Sigmoid colon (tissue), 7 donors: ENCODE results near the gene TSKU. TPM values are rescaled to one million over a fixed set of nuclear protein-coding genes. Genes with fewer than 3 reads are reported as not detected.
"Not testable (repeated sequence)": the region's sequence is repeated elsewhere in the genome, so short reads cannot be mapped to it uniquely, and the experiment has no call there.

ENCODE experiments used
- DNase-seq: peaks from one replicate; pipeline ENCODE4 v3.0.0-alpha.2; 2019
- H3K27ac ChIP-seq, 4 donors: fragments of 200-600 bp; sonication (generic); one replicate each; pipeline ENCODE4 v1.5.1; 2016 to 2019; ENCODE audit warnings: mild to moderate bottlenecking in 1 of 4
- H3K27me3 ChIP-seq, 3 donors: fragments of 200-600 bp; sonication (generic); one replicate each; pipeline ENCODE4 v1.5.1; 2019; ENCODE audit warnings: mild to moderate bottlenecking in 1 of 3
- H3K36me3 ChIP-seq, 4 donors: fragments of 200-600 bp; sonication (generic); one replicate each; pipeline ENCODE4 v1.5.1; 2016 to 2019
- H3K4me1 ChIP-seq, 4 donors: fragments of 200-600 bp; sonication (generic); one replicate each; pipeline ENCODE4 v1.5.1; 2017 to 2019
- H3K4me3 ChIP-seq, 4 donors: fragments of 200-600 bp; sonication (generic); one replicate each; pipeline ENCODE4 v1.5.1; 2017 to 2019; ENCODE audit warnings: mild to moderate bottlenecking in 2 of 4, moderate library complexity in 1 of 4
- H3K9me3 ChIP-seq, 4 donors: fragments of 200-600 bp in 3 of 4; sonication (generic) in 3 of 4; one replicate each; pipeline versions ENCODE4 v1.5.1 to v1.6.1; 2013 to 2019
- CTCF ChIP-seq, 4 experiments: fragments of 450-650 bp in 3 of 4; fragments of 200-600 bp in 1 of 4; IDR thresholded peaks; one replicate each; pipeline ENCODE4 v1.5.1; 2016 to 2019; ENCODE audit warnings: antibody characterized with exemption in 4 of 4, mild to moderate bottlenecking in 3 of 4, moderate library complexity in 2 of 4
- EP300 ChIP-seq, 4 donors: sonication (generic); formaldehyde crosslinking; IDR thresholded peaks; one replicate each; pipeline ENCODE4 v1.6.1; 2017; ENCODE audit warnings: antibody characterized with exemption in 4 of 4
- POLR2A ChIP-seq, 2 donors: fragments of 450-650 bp; IDR thresholded peaks; one replicate each; pipeline ENCODE4 v1.6.1; 2016; ENCODE audit warnings: antibody characterized with exemption in 2 of 2, mild to moderate bottlenecking in 2 of 2, moderate library complexity in 2 of 2
- POLR2AphosphoS5 ChIP-seq, 4 donors: sonication (generic); formaldehyde crosslinking; IDR thresholded peaks; one replicate each; pipeline ENCODE4 v1.6.1; 2017; ENCODE audit warnings: antibody characterized with exemption in 4 of 4
- WGBS, 2 donors: extraction: QIAGEN DNeasy Blood & Tissue Kit; methylation state at CpG; one replicate each; pipeline ENCODE4 v1.1.7; 2013; 5-methylcytosine and 5-hydroxymethylcytosine counted together
- intact Hi-C: fragments of 100-400 bp; cut with DNase I; formaldehyde crosslinking; loops from one replicate; pipeline ENCODE4 v1.15.1; 2023
- polyA plus RNA-seq, 3 donors: library from polyadenylated mRNA; stranded (reverse); fragments of 200-250 nt; gene quantifications; one replicate each; pipeline ENCODE4 v1.2.3, GENCODE V29; 2013
- total RNA-seq, 4 donors: library from RNA; depleted of rRNA; stranded (reverse); fragments of >200 nt; gene quantifications; one replicate each; pipeline ENCODE4 v1.1.0, GENCODE V29; 2016
- donor health status: healthy with polysubstance abuse.
- donor health status: Bipolar disorder and iron deficiency.
- donor health status: healthy.

The TSKU gene
- total and polyA plus RNA-seq, 7 donors, result 12.8 to 24.6 (median 20.4) TPM

DNA sequence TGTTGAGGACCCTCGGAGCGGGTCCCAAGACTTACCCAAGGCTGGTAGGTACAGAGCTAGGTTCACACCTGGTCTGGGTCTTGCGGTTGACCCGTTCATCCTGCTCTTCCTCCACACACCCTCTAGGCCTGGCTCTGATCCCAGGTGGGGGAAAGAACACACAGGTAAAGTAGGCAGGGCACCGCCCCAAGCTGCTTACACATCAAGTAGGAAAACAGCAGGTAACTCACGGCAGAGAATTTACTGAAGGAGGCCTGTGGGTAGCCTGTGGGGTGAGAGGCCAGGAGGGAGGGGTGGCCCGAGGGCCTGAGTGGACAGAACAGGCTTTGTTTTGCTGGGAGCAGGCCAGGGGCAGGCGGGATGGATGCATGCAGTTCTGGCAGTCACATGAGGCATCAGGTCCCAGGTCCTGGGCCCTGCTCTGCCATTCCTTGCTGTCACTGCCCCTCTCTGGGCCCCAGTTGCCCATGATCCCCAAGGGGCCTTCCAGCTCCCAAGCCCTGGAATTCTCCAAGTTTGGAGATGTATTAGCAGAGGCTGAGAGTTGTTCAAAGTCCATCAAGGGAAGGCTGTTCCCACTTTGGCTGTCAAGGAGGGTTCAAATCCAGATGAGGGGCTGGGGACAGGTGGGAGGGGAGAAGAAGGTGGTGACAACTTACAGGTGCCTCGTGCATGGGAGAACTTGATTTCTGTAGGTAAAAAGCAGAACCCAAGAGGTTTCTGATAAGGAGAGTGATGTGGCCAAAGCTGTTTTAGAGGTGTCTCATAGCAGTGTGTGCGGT lies 5.7 kb downstream of the TSKU start:
- Histone ChIP-seq H3K27me3 (no peaks in the 10 kb centered on the region), H3K9me3 (no peaks in the 10 kb centered on the region), H3K36me3 (no peaks in the 10 kb centered on the region), H3K27ac (peak overlapping the region in 1 of 4 donors; percentile 22), H3K4me1 (peaks cover 0 to 21% (median 9%) of the 10 kb centered on the region in 4 donors), H3K4me3 (no peak overlapping the region)
- no peak for TF ChIP-seq EP300 (IDR thresholded peaks at IDR 0.05)
- intact Hi-C loops, result no loop called here
- DNase-seq, result peak; percentile 69
- WGBS, 2 donors, result 21 to 67% methylated on average over 10 of the region's 10 CpGs

- TF ChIP-seq POLR2A (IDR thresholded peaks at IDR 0.05), result no peak
- no peak for TF ChIP-seq CTCF (IDR thresholded peaks at IDR 0.05)
- no peak for TF ChIP-seq POLR2AphosphoS5 (IDR thresholded peaks at IDR 0.05)
- no peak for TF ChIP-seq EP300 (IDR thresholded peaks at IDR 0.05)
Observed at GRCh38 chr11:76789443-76789719, 6.2 kb downstream of the TSKU start.

DNA sequence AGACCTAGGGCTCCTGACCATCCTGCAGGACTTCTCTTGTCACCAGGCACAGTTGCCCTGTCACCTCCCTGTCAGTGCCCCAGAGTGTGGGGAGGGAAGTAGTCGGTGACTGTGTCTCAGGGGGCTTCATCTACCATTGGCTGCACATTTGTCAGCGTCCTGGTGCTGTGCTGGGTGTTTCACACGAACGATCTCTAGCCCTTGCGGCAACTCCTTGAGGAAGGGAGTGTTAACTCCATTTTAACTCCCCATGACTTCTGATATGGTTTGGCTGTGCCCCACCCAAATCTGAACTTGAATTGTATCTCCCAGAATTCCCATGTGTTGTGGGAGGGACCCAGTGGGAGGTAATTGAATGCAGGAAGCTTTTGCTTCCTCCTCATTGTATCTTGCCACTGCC lies 7.1 kb downstream of the TSKU start:
- Histone ChIP-seq H3K9me3 (no peaks in the 10 kb centered on the region), H3K4me1 (peaks cover 0 to 13% (median 0%) of the 10 kb centered on the region in 4 donors), H3K4me3 (no peak overlapping the region), H3K27ac (no peak overlapping the region), H3K36me3 (no peaks in the 10 kb centered on the region), H3K27me3 (no peaks in the 10 kb centered on the region)
- intact Hi-C loops, result no loop called here
- TF ChIP-seq POLR2AphosphoS5 (IDR thresholded peaks at IDR 0.05) (no peak), POLR2A (IDR thresholded peaks at IDR 0.05) (no peak), EP300 (IDR thresholded peaks at IDR 0.05) (no peak), CTCF (IDR thresholded peaks at IDR 0.05) (no peak)
- DNase-seq, result peak; percentile 55
- 70 to 88% methylated on average over 5 of the region's 5 CpGs for WGBS, 2 donors

More at GRCh38 chr11:76789443-76789719, 6.2 kb downstream of the TSKU start:
- H3K27me3 ChIP-seq, result no peaks in the 10 kb centered on the region
- peak; percentile 19 for DNase-seq
- peaks cover 0 to 19% (median 4%) of the 10 kb centered on the region in 4 donors for H3K4me1 ChIP-seq
- no peaks in the 10 kb centered on the region for H3K36me3 ChIP-seq
- H3K4me3 ChIP-seq, result no peak overlapping the region
- WGBS, 2 donors, result 73 to 90% methylated on average over 2 of the region's 2 CpGs
- intact Hi-C loops, result no loop called here
- H3K27ac ChIP-seq, result no peak overlapping the region
- no peaks in the 10 kb centered on the region for H3K9me3 ChIP-seq

DNA sequence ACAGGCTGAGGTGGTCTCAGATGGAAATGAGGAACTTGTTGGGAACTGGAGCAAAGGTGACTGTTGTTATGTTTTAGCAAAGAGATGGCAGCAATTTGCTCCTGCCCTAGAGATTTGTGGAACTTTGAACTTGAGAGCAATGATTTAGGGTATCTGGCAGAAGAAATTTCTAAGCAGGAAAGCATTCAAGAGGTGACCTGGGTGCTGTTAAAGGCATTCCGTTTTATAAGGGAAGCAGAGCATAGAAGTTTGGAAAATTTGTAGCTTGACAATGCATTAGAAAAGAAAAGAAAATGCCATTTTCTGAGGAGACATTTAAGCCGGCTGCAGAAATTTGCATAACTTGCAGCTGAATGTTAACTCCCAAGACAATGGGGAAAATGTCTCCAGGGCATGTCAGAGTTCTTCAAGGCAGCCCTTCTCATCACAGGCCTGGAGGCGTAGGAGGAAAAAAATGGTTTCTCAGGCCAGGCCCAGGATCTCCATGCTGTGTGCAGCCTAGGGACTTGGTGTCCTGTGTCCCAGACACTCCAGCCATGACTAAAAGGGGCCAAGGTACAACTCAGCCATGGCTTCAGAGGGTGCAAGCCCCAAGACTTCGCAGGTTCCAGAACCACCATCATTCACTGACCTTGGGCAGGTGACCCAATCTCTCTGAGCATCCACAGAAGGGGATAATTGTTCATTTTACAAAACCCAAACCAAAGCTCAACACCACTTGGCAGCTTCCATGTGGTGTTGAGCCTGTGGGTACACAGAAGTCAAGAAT lies 8.0 kb downstream of the TSKU start:
- H3K4me1 ChIP-seq, result peaks cover 0 to 13% (median 0%) of the 10 kb centered on the region in 4 donors
- H3K9me3 ChIP-seq, H3K4me3 ChIP-seq, intact Hi-C loops, H3K27me3 ChIP-seq, H3K27ac ChIP-seq, DNase-seq, H3K36me3 ChIP-seq: not testable (repeated sequence)
- 87 to 93% methylated on average over 4 of the region's 4 CpGs for WGBS, 2 donors

GRCh38 chr11:76791861-76792260 lies 8.7 kb downstream of the TSKU start:
- WGBS, 2 donors, result 85 to 89% methylated on average over 6 of the region's 6 CpGs
- peaks cover 0 to 13% (median 0%) of the 10 kb centered on the region in 4 donors for H3K4me1 ChIP-seq
- DNase-seq, result peak; percentile 71

DNA sequence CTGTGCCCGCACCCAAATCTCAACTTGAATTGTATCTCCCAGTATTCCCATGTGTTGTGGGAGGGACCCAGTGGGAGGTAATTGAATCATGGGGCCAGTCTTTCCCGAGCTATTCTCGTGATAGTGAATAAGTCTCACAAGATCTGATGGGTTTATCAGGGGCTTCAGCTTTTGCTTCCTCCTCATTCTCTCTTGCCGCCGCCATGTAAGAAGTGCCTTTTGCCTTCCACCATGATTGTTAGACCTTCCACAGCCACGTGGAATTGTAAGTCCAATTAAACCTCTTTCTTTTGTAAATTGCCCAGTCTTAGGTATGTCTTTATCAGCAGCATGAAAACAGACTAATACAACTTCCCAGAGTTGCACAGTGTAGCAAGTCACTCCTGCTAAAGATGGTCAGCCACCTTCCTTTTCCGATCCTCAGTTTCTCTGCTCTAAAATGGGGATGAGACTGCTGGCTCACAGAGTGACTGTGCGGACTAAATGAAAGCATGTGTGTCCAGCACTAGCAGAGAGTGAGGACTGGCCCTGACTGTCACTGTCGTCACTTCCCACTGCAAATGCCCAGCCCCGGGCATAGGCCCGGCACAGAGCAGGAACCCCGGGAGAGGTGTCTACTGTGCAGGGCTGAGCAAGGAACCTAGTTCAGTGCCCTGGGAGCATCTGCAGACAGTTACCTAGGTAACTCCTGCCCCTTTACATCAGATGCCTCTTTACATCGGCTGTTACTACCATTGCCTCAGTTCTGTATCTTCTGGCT lies 9.5 kb downstream of the TSKU start:
- WGBS, 2 donors, result 92 to 94% methylated on average over 13 of the region's 13 CpGs
- intact Hi-C loops, result no loop called here
- Histone ChIP-seq H3K4me3 (no peak overlapping the region), H3K27me3 (no peaks in the 10 kb centered on the region), H3K27ac (peak overlapping the region in 2 of 4 donors; percentile 20 to 27), H3K36me3 (no peaks in the 10 kb centered on the region), H3K4me1 (peaks cover 0 to 13% (median 0%) of the 10 kb centered on the region in 4 donors), H3K9me3 (no peaks in the 10 kb centered on the region)
- peak; percentile 49 for DNase-seq
- TF ChIP-seq POLR2AphosphoS5 (IDR thresholded peaks at IDR 0.05) (no peak), POLR2A (IDR thresholded peaks at IDR 0.05) (no peak), CTCF (IDR thresholded peaks at IDR 0.05) (no peak), EP300 (IDR thresholded peaks at IDR 0.05) (no peak)

More at GRCh38 chr11:76791861-76792260, 8.7 kb downstream of the TSKU start:
- Histone ChIP-seq H3K36me3 (no peaks in the 10 kb centered on the region), H3K4me3 (no peak overlapping the region), H3K9me3 (no peaks in the 10 kb centered on the region), H3K27ac (no peak overlapping the region), H3K27me3 (no peaks in the 10 kb centered on the region)
- intact Hi-C loops, result no loop called here
- TF ChIP-seq POLR2AphosphoS5 (IDR thresholded peaks at IDR 0.05), result no peak
- no peak for TF ChIP-seq EP300 (IDR thresholded peaks at IDR 0.05)
